ENCODE data around the gene LAMB3. TPM values are rescaled to one million over a fixed set of nuclear protein-coding genes. Genes with fewer than 3 reads are reported as not detected.

LAMB3 gene
- total RNA-seq, 1 experiment from 2014 or later = 90.0 TPM

GRCh38 chr1:209616366-209617046 lies 35.7 kb downstream of the LAMB3 start:
- ChIA-PET CTCF (no interaction called here), POLR2A (ENCODE audit: unreplicated experiment) (no interaction called here)
- Histone ChIP-seq H3K27me3 (ENCODE audit: insufficient read depth, low read depth) (no peaks in the 10 kb centered on the region), H3K4me2 (no peak overlapping the region), H3K4me3 (no peak overlapping the region), H3K9me2 (ENCODE audit: insufficient read depth) (no peaks in the 10 kb centered on the region), H3K79me2 (ENCODE audit: low read depth) (no peaks in the 10 kb centered on the region), H3K9me3 (ENCODE audit: insufficient read depth, low read depth) (no peaks in the 10 kb centered on the region), H3K4me1 (replicated peaks; ENCODE audit: insufficient read depth) (no peaks in the 10 kb centered on the region), H2AFZ (no peak overlapping the region), H3F3A (ENCODE audit: insufficient read depth, low read depth) (peaks cover 3% of the 10 kb centered on the region; the same call in 1 of the 2 replicates), H4K20me1 (ENCODE audit: insufficient read depth) (no peaks in the 10 kb centered on the region), H3K36me3 (ENCODE audit: low read depth) (peaks cover 43% of the 10 kb centered on the region), H3K27ac (no peak overlapping the region)
- DNase-seq = no peak
- intact Hi-C loops (cut with micrococcal nuclease; ENCODE audit: unreplicated experiment) = no loop called here
- no TSS peak for BruUV-seq (replicated peaks)
- no peak for TF ChIP-seq EZH2 (IDR thresholded peaks at IDR 0.05; ENCODE audit: low read depth)
- TF ChIP-seq, protein P1, sequence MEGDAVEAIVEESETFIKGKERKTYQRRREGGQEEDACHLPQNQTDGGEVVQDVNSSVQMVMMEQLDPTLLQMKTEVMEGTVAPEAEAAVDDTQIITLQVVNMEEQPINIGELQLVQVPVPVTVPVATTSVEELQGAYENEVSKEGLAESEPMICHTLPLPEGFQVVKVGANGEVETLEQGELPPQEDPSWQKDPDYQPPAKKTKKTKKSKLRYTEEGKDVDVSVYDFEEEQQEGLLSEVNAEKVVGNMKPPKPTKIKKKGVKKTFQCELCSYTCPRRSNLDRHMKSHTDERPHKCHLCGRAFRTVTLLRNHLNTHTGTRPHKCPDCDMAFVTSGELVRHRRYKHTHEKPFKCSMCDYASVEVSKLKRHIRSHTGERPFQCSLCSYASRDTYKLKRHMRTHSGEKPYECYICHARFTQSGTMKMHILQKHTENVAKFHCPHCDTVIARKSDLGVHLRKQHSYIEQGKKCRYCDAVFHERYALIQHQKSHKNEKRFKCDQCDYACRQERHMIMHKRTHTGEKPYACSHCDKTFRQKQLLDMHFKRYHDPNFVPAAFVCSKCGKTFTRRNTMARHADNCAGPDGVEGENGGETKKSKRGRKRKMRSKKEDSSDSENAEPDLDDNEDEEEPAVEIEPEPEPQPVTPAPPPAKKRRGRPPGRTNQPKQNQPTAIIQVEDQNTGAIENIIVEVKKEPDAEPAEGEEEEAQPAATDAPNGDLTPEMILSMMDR (conservative IDR thresholded peaks at IDR 0.05) = no peak

- Histone ChIP-seq H2AFZ (no peak overlapping the region), H3K4me3 (no peak overlapping the region), H3K27ac (no peak overlapping the region), H3F3A (ENCODE audit: insufficient read depth, low read depth) (no peaks in the 10 kb centered on the region; the same call in 1 of the 2 replicates), H3K9me2 (ENCODE audit: insufficient read depth) (no peaks in the 10 kb centered on the region), H3K27me3 (ENCODE audit: insufficient read depth, low read depth) (no peaks in the 10 kb centered on the region), H3K4me2 (no peak overlapping the region), H3K36me3 (ENCODE audit: low read depth) (peaks cover 31% of the 10 kb centered on the region), H3K4me1 (replicated peaks; ENCODE audit: insufficient read depth) (no peaks in the 10 kb centered on the region), H3K79me2 (ENCODE audit: low read depth) (no peaks in the 10 kb centered on the region), H3K9me3 (ENCODE audit: insufficient read depth, low read depth) (no peaks in the 10 kb centered on the region), H4K20me1 (ENCODE audit: insufficient read depth) (no peaks in the 10 kb centered on the region)
- DNase-seq = no peak
- no TSS peak for BruUV-seq (replicated peaks)
- intact Hi-C loops (cut with micrococcal nuclease; ENCODE audit: unreplicated experiment) = no loop called here
- ChIA-PET CTCF (no interaction called here), POLR2A (ENCODE audit: unreplicated experiment) (no interaction called here)
- TF ChIP-seq, protein P1 (conservative IDR thresholded peaks at IDR 0.05) = no peak
- TF ChIP-seq EZH2 (IDR thresholded peaks at IDR 0.05; ENCODE audit: low read depth) = no peak
Measured at GRCh38 chr1:209614906-209615305, 37.3 kb downstream of the LAMB3 start.

GRCh38 chr1:209614151-209614420 lies 38.1 kb downstream of the LAMB3 start:
- CTCF ChIA-PET = no interaction called here
- peaks cover 24% of the 10 kb centered on the region for H3K36me3 ChIP-seq (ENCODE audit: low read depth)

More at GRCh38 chr1:209614151-209614420, 38.1 kb downstream of the LAMB3 start:
- H3K4me3 ChIP-seq = no peak overlapping the region
- H3K27ac ChIP-seq = no peak overlapping the region
- no peaks in the 10 kb centered on the region for H3K4me1 ChIP-seq (replicated peaks; ENCODE audit: insufficient read depth)
- no peaks in the 10 kb centered on the region for H4K20me1 ChIP-seq (ENCODE audit: insufficient read depth)
- no peak for DNase-seq
- H3K4me2 ChIP-seq = no peak overlapping the region
- TF ChIP-seq, protein P1 (conservative IDR thresholded peaks at IDR 0.05) = no peak
- no peak for TF ChIP-seq EZH2 (IDR thresholded peaks at IDR 0.05; ENCODE audit: low read depth)
- H3K27me3 ChIP-seq (ENCODE audit: insufficient read depth, low read depth) = no peaks in the 10 kb centered on the region
- BruUV-seq (replicated peaks) = no TSS peak
- POLR2A ChIA-PET (ENCODE audit: unreplicated experiment) = no interaction called here
- H3F3A ChIP-seq (ENCODE audit: insufficient read depth, low read depth) = no peaks in the 10 kb centered on the region; the same call in 1 of the 2 replicates
- H3K9me2 ChIP-seq (ENCODE audit: insufficient read depth) = no peaks in the 10 kb centered on the region
- H3K79me2 ChIP-seq (ENCODE audit: low read depth) = no peaks in the 10 kb centered on the region
- no peak overlapping the region for H2AFZ ChIP-seq
- H3K9me3 ChIP-seq (ENCODE audit: insufficient read depth, low read depth) = no peaks in the 10 kb centered on the region
- intact Hi-C loops (cut with micrococcal nuclease; ENCODE audit: unreplicated experiment) = no loop called here

Data from PC-9 (cell line).